Embryonic facial prominence (tissue), 1 donor: ENCODE measurements around the gene SHOC1.
"Not testable (repeated sequence)": the region's sequence is repeated elsewhere in the genome, so short reads cannot be mapped to it uniquely, and the experiment has no call there.

ENCODE experiments used
- DNase-seq: peaks from one replicate; pipeline ENCODE4 v3.0.0-alpha.2; 2016; ENCODE audit errors: extremely low spot score

Gene SHOC1

DNA sequence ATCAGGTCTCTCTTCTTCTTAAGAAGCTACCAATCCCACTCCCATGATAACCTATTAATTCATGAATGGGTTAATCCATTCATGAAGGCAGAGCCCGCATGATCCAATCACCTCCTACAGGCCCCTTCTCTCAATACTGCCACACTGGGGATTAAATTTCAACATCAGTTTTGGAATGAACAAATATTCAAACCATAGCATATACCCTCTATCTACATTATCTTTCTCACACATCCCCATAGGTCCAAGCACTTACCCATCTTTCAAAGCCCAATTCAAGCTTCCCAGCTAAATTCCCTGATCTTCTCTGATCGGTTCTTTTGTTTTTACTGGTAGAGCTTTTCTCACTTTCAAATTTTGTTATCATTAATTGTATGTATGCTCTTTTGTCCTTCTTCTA, 10.5 kb upstream of the SHOC1 start:
- no peak for DNase-seq

DNA sequence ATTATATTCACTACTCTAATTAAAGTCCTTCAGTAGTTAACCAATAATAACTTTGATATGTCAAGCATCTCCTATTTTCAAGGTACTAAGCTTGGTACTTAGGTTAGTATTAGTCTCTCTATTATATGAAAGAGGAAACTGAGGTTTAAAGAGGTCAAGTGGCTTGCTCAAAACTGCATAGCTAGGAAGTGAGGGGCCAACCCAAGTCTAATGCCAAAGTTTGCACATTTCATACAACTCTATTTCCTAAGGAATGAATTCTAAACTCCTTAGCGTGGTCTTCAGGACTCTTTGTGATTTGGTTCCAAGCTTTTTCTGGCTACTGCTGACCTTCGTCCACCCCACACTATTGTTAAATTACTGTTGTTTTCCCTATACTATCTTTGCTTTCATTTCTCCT, 9.9 kb upstream of the SHOC1 start:
- DNase-seq: no peak

DNA sequence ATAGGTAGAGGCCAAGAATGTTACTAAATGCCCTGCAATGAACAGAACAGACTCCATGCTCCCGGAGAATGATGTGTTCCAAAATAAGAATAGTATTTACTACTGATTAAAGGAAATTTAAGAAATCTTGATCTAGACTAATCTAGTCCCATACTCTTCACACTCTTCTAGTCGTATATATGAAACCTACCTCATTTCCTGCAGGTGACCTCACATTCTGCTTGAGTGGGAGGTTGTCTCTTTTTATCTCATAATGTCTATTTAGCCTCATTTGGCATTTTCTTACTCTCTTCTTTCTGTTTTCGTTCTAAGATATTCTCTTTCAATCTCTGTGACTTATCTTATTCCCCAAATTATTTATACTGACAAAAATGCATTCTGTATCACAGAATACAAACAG, 9.2 kb upstream of the SHOC1 start:
- DNase-seq: no peak

DNA sequence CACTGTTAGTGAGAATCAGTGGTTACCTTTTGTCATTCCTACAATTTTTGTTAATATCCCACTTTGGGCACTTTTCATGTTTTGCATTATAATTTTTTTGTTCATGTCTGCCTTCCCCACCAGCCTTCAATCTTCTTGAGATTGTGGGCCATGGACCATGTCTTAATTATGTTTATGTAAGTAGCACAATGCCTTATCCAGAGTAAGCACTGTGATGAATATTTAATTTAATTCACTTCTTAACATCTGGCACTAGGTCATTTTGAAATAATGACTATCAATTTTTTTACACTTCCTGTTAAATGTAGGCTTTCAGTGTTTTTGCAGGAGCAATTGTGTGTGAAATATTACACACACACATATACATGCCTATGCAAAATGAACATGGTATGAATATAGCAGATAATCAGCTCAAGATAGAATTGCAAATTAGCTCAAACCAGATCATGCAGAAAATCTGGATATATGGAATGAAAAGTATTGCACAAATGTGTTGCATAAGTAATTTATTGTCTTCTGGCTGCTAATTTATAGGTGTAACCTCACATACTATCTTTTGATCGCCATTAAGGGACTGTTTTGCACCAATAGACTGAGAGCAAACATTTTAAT, 5.3 kb upstream of the SHOC1 start:
- no peak for DNase-seq

DNA sequence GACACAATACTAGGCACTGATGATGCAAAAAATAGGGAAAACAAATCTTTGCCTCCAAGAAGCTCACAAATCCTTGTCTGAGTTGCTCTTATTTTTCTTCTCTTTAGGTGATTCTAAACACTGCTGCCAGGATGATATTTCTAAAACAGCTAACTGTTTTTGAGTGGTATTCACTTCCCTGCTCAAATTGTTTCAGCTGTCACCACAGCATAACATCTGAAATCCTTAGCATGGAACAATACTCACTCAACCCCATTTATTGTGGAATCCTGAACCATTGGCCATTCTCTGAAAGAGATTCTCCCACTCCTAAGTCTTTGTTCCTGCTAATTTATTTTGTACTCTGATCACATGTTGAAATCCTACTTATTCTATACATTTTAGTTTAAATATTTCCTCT, 4.8 kb upstream of the SHOC1 start:
- DNase-seq: no peak

DNA sequence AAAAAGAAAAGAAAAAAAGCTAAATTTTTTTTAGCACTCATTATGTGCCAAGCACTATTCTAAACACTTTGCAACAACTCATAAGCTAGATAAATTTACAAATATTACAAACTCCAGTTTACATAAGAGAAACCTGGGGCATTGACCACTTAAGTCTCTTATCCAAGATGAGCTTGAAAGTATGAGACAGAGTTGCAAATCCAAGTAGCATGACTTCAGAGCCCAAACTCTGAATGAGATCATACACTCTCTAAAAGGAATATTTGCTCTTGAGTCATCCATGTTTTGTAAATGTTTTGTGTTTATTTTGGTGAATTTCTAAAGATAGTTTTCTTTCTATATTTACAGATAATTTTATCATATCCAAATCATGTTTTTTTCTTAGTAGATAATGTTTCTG, 4.0 kb upstream of the SHOC1 start:
- no peak for DNase-seq

DNA sequence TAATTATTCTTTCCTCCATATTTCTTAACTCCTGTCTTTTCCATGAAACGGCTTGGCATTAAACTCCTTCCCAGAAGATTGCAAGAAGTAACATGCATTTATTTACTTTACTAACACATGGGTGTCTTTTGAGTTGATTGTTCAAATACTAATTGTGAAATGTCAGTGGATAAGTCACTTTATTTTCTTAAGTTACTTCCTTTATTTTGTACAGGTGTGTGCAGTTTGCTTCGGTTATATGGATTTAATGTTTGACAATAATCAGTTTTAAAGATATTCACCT, 761 bp upstream of the SHOC1 start:
- DNase-seq: no peak

DNA sequence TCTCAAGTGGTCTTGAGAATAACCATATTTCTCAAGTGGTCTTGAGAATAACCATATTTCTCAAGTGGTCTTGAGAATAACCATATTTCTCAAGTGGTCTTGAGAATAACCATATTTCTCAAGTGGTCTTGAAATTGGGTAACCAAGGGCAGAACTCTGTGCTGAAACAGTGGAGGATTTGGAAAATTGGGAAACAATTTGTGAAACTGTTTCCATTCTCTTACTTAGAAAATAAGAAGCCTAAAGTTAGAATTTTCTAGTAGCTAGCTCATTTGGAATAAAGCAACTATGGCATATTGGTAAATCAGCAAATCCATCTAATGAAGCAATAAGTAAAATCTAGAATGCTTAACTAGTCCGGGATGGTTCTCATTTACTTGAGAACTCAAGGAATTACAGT, 2.9 kb downstream of the SHOC1 start:
- DNase-seq: not testable (repeated sequence)

DNA sequence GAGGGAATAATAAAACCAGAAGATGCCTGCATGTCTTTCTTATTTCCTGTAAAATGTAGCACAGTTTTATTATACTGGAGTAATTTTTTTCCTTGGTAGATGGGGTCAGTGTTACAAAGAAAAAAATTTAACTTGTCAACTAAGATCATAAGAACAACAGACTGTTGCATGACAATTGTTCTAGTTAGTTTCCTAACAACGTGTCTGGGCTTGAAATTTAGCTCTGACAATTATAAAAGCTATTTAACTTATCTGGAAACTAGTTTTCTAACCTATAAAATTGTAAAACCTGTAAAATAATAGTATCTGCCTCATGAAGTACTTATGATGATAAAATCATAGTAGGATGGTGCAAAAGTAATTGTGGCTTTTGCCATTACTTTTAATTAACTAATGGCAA, 4.9 kb downstream of the SHOC1 start:
- no peak for DNase-seq

DNA sequence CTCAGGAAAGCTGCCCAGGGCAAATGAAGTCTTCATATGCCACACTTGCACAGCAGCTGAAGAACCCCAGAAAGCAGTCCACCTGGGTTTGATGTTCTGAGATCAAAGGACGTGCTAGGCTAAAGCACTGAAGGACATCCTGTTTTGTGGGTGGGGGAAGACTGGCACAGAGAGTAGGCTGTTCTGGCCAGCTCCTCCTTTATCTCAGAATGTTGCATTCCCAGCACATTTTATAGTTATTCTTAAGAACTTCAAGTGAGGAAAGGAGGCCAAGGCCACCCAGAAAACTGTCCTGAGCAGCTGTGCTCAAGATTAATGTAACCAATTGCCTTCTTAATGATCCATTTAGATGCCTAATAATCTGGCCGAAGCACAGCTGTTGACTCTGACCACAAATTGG, 10.9 kb downstream of the SHOC1 start:
- DNase-seq: no peak

DNA sequence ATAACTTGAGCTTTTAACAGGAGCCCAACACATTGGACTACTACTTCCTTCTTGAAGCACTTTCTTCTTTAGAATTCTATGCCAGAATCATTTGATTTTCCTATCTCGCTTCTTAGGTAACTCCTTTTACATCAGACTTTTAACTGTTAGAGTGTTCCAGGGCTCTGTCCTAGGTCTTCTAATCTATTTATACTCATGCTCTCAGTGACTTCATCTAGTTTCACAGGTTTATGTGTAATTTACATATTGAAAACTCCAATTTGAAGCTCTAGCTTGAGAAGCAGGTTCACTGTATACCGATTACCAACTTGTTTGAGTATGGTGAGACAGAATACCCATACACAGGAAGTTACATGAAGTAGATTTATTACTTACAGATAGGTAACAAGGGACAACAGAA, 11.3 kb downstream of the SHOC1 start:
- DNase-seq: no peak

DNA sequence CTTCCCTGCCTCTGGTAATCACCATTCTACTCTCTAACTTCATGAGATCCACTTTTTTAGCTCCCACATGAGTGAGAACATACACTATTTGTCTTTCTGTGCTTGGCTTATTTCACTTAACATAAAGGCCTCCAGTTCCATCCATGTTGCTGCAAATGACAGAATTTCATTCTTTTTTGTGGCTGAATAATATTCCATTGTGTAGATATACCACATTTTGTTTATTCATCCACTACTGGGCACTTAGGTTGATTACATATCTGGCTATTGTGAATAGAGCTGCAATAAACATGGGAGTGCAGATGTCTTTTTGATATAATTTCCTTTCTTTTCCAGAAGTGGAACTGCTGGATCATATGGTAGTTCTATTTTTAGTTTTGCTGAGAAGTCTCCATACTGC, 28.7 kb downstream of the SHOC1 start:
- DNase-seq: no peak

DNA sequence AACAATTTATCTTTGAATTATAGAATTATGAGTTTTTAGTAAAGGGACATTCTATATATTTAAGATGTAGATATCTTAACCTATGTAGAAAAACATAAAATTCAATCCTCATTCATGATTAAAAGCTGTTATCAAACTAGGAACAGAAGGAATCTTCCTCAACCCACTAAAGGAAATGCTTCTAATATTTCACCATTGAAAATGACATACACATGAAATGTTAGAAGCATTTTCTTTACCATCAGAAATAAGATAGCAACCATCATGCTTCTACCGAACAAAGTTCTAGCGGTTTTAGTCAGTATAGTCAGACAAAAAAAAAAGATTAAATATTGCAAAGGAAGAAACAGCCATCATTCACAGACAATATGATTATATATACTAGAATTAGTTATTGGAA, 32.2 kb downstream of the SHOC1 start:
- no peak for DNase-seq

DNA sequence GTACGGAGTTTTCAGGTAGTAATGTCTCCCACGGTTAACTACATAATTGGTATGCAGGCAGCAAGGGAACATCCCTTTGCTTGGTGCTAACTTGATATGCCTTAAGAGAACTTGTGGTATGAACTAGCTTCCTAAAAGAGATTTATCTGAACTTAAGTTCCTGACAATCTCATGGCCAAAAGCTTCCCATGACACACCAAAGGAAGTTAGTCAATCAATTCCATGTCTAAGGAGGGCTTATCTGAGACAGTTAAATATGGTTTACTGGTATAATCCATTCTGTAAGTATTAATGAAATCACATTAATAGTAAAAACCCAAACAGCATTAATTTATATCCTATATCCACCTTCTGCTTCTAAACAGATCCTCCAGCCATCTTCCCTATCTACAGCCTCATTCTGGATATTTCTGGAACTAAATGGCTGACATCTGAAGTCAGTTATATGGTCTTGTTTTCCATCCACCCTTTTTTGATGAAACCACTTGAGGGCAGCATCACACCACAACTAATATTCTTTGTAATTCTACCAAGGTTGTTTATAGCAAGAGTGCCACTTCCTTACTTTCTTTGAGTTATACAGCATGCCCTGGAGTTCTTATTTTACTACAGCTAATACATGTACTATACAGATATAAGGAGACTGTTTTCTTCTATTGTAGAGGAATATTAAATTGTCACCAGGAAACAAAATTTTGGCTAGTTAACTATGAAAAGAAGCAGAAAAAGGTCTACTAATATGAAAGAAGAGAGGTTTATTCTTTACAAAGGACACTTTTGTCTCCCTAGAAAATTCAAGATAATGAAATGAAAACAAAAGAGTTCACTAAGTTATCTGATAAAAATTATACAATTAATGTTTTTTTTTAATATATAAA, 34.7 kb downstream of the SHOC1 start:
- DNase-seq: peak; percentile 85

DNA sequence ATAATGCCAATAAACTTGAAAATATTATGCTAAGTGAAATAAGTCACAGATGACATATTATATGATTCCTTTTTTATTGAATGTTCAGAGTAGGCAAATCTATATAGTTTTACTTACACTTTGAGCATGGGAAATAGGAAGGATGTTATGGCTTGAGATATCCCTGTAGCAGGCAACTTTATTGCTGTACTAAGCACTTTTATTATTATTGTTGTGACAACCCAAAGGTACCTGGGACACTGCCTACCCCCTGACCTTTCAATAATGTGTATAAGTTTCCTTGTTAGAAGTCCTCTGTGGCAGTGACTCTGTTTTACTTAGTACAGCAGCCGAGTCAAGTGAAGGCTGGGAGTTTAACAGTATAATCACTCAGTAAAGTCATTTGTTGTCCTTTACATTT, 39.9 kb downstream of the SHOC1 start:
- DNase-seq: no peak

DNA sequence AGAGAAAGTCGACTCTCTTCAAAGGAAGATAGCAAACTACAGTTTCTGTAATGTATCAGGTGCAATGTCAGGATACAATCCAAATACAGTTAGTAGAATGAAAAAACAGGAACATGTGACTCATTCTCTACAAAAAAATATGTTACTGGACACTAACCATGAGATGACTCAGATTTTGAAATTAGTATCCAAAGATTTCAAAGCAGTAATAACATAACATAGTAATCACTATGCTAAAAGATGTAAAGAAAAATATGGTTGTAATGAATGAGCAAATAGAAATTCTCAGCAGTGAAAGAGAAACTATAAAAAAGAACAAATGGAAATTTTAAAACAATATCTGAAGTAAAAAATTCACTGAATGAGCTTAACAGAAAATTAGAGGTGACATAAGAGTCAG, 42.3 kb downstream of the SHOC1 start:
- DNase-seq: no peak
